Right forelimb (tissue), 1 donor: Measurements from ENCODE around the gene NTN1.
A peak's percentile ranks its signal among the peaks of the same experiment; 100 is the strongest.
"Not testable (repeated sequence)": the region's sequence is repeated elsewhere in the genome, so short reads cannot be mapped to it uniquely, and the experiment has no call there.

ENCODE experiments used
- DNase-seq: peaks from one replicate; pipeline ENCODE4 v3.0.0-alpha.2; 2018

Gene NTN1

GRCh38 chr17:9256751-9257629 is 235.7 kb downstream of the NTN1 start:
- no peak for DNase-seq

GRCh38 chr17:9257630-9257965 is 236.3 kb downstream of the NTN1 start:
- DNase-seq = not testable (repeated sequence)

- DNase-seq = no peak
Measured at GRCh38 chr17:9258115-9259015, 237.1 kb downstream of the NTN1 start.

- no peak for DNase-seq
Measured at GRCh38 chr17:9259419-9259818, 238.1 kb downstream of the NTN1 start.

- no peak for DNase-seq
Measured at GRCh38 chr17:9261081-9262012, 240.0 kb downstream of the NTN1 start.

GRCh38 chr17:9266031-9266680 is 244.8 kb downstream of the NTN1 start:
- no peak for DNase-seq

GRCh38 chr17:9266697-9267117 is 245.4 kb downstream of the NTN1 start:
- no peak for DNase-seq

GRCh38 chr17:9268546-9268945 is 247.2 kb downstream of the NTN1 start:
- DNase-seq = no peak

GRCh38 chr17:9269350-9270035 is 248.2 kb downstream of the NTN1 start:
- DNase-seq = no peak

- DNase-seq = no peak
Measured at GRCh38 chr17:9270921-9271320, 249.6 kb downstream of the NTN1 start.

- no peak for DNase-seq
Measured at GRCh38 chr17:9271989-9272388, 250.7 kb downstream of the NTN1 start.

GRCh38 chr17:9272501-9273200 is 251.3 kb downstream of the NTN1 start:
- no peak for DNase-seq

GRCh38 chr17:9273428-9274391 is 252.4 kb downstream of the NTN1 start:
- DNase-seq = peak; percentile 65

GRCh38 chr17:9274973-9275372 is 253.7 kb downstream of the NTN1 start:
- no peak for DNase-seq

- no peak for DNase-seq
Measured at GRCh38 chr17:9279893-9280292, 258.6 kb downstream of the NTN1 start.

GRCh38 chr17:9283909-9284308 is 262.6 kb downstream of the NTN1 start:
- DNase-seq = no peak

GRCh38 chr17:9284884-9285283 is 263.6 kb downstream of the NTN1 start:
- DNase-seq = no peak

GRCh38 chr17:9285602-9286427 is 264.5 kb downstream of the NTN1 start:
- DNase-seq = no peak

GRCh38 chr17:9286434-9286833 is 265.1 kb downstream of the NTN1 start:
- DNase-seq = no peak
